Spleen (tissue), 7 donors: ENCODE results near the gene LRRN4.

Experiments used
- CTCF ChIP-seq, 11 experiments: fragments of 200-600 bp in 7 of 11; fragments of 450-650 bp in 4 of 11; sonication (generic) in 4 of 11; IDR thresholded peaks in 8 of 11; conservative IDR thresholded peaks in 3 of 11; 1 replicate in 7 of 11; 2 replicates in 4 of 11; pipeline versions ENCODE4 v1.4.0 to v1.8.0; 2016 to 2021; ENCODE audit warnings: antibody characterized with exemption in 11 of 11, inconsistent platforms in 4 of 11, mild to moderate bottlenecking in 1 of 11
- POLR2A ChIP-seq, 3 donors: fragments of 450-650 bp; IDR thresholded peaks; one replicate each; pipeline ENCODE4 v1.5.1; 2017; ENCODE audit warnings: antibody characterized with exemption in 3 of 3, mild to moderate bottlenecking in 1 of 3
- POLR2AphosphoS5 ChIP-seq, 3 donors: sonication (generic); formaldehyde crosslinking; IDR thresholded peaks; one replicate each; pipeline ENCODE4 v1.5.1; 2017; ENCODE audit warnings: antibody characterized with exemption in 3 of 3
- donor health status: DM: no; HTN: no; CAD: no; lungs with moderate emphysema.
- donor health status: DM: no; HTN: no; CAD: no.
- donor health status: DM: no; HTN: no; CAD: no.

GRCh38 chr20:6067763-6068318 is 14.0 kb upstream of the LRRN4 start:
- no peak for TF ChIP-seq POLR2A (IDR thresholded peaks at IDR 0.05)
- TF ChIP-seq CTCF (IDR thresholded peaks at IDR 0.05 in 8 of 11, conservative IDR thresholded peaks at IDR 0.05 in 3 of 11), result no peak
- TF ChIP-seq POLR2AphosphoS5 (IDR thresholded peaks at IDR 0.05), result no peak
